HG02885 (cell line): ENCODE data around the gene TEAD2.
A peak's percentile ranks its signal among the peaks of the same experiment; 100 is the strongest.
"Not testable (repeated sequence)": the region's sequence is repeated elsewhere in the genome, so short reads cannot be mapped to it uniquely, and the experiment has no call there.

Experiments
- ATAC-seq: cut with Tn5 transposase; IDR thresholded peaks from one replicate; pipeline ENCODE4 v1.9.1; 2021; ENCODE audit warnings: mild to moderate bottlenecking; ENCODE audit not compliant: unreplicated experiment, poor library complexity

The TEAD2 gene

GRCh38 chr19:49335071-49335783 is 27.0 kb downstream of the TEAD2 start, which contains the start of gene CD37:
CD37 (plus strand) TSS chr19:49335406; CDS start chr19:49335541, 135 bp downstream.
- peak; percentile 46 for ATAC-seq

- peak; percentile 56 for ATAC-seq
Measured at GRCh38 chr19:49333811-49334288, 28.4 kb downstream of the TEAD2 start.

- ATAC-seq = no peak
Measured at GRCh38 chr19:49333418-49333805, 28.8 kb downstream of the TEAD2 start.

- not testable (repeated sequence) for ATAC-seq
Measured at GRCh38 chr19:49332691-49333417, 29.4 kb downstream of the TEAD2 start.

- no peak for ATAC-seq
Measured at GRCh38 chr19:49331616-49332055, 30.6 kb downstream of the TEAD2 start.

GRCh38 chr19:49331187-49331586 is 31.0 kb downstream of the TEAD2 start:
- ATAC-seq = not testable (repeated sequence)

- ATAC-seq = no peak
Measured at GRCh38 chr19:49328741-49329140, 33.5 kb downstream of the TEAD2 start.

GRCh38 chr19:49327878-49328544 is 34.2 kb downstream of the TEAD2 start:
- ATAC-seq = no peak

GRCh38 chr19:49326165-49326704 is 36.0 kb downstream of the TEAD2 start:
- ATAC-seq = no peak

GRCh38 chr19:49325756-49326155 is 36.5 kb downstream of the TEAD2 start:
- not testable (repeated sequence) for ATAC-seq

- no peak for ATAC-seq
Measured at GRCh38 chr19:49324801-49325576, 37.2 kb downstream of the TEAD2 start, which contains the start of gene SLC6A16. SLC6A16 (minus strand) TSS chr19:49325191; CDS start chr19:49311347, 13,844 bp downstream.

GRCh38 chr19:49318296-49318695 is 43.9 kb downstream of the TEAD2 start:
- ATAC-seq = no peak

GRCh38 chr19:49316284-49316683 is 45.9 kb downstream of the TEAD2 start:
- no peak for ATAC-seq

- no peak for ATAC-seq
Measured at GRCh38 chr19:49315111-49315510, 47.1 kb downstream of the TEAD2 start.

- no peak for ATAC-seq
Measured at GRCh38 chr19:49309087-49309486, 53.1 kb downstream of the TEAD2 start.

- not testable (repeated sequence) for ATAC-seq
Measured at GRCh38 chr19:49306734-49307133, 55.5 kb downstream of the TEAD2 start.

GRCh38 chr19:49301866-49302252 is 60.4 kb downstream of the TEAD2 start:
- no peak for ATAC-seq

GRCh38 chr19:49301165-49301865 is 60.9 kb downstream of the TEAD2 start:
- no peak for ATAC-seq

- ATAC-seq = not testable (repeated sequence)
Measured at GRCh38 chr19:49298653-49299052, 63.6 kb downstream of the TEAD2 start.
